SU-DHL-6 (cell line): ENCODE data around the gene HMGN4.

Experiments
- H2AFZ ChIP-seq: fragments of 200-600 bp; sonication (generic); 2 replicates; pipeline ENCODE4 v1.6.1; 2014; ENCODE audit warnings: low read depth, mild to moderate bottlenecking, moderate library complexity, mixed read lengths, antibody characterized with exemption, low read length; ENCODE audit not compliant: severe bottlenecking
- H3F3A ChIP-seq: fragments of 200-600 bp; shearing (Covaris generic); 2 replicates; pipeline ENCODE4 v1.6.0; 2016; ENCODE audit warnings: antibody characterized with exemption, mild to moderate bottlenecking; ENCODE audit not compliant: insufficient read depth
- H3K27ac ChIP-seq: fragments of 200-600 bp; sonication (generic); 2 replicates; pipeline ENCODE4 v1.5.1; 2016; ENCODE audit warnings: low read depth, mild to moderate bottlenecking, low read length, moderate library complexity, mixed read lengths
- H3K27me3 ChIP-seq: fragments of 200-600 bp; sonication (generic), shearing (Covaris generic); 2 replicates; pipeline ENCODE4 v1.6.0; 2014; ENCODE audit warnings: mild to moderate bottlenecking, low read length
- H3K36me3 ChIP-seq: fragments of 200-600 bp; sonication (generic); 2 replicates; pipeline ENCODE4 v1.6.1; 2014; ENCODE audit warnings: mild to moderate bottlenecking, low read length, mixed read lengths
- H3K4me2 ChIP-seq: fragments of 300-600, 200-600 bp; shearing (Covaris generic), sonication (generic); 2 replicates; pipeline ENCODE4 v1.6.0; 2014; ENCODE audit warnings: low read length, low read depth, mild to moderate bottlenecking; ENCODE audit not compliant: poor library complexity, severe bottlenecking
- H3K4me3 ChIP-seq: fragments of 200-600 bp; sonication (generic); 2 replicates; pipeline ENCODE4 v1.5.1; 2014; ENCODE audit warnings: antibody characterized with exemption, low read length, mild to moderate bottlenecking, mixed read lengths; ENCODE audit not compliant: insufficient read depth, poor library complexity, severe bottlenecking
- H3K79me2 ChIP-seq: fragments of 200-600 bp; sonication (generic); 2 replicates; pipeline ENCODE4 v1.6.1; 2014; ENCODE audit warnings: mild to moderate bottlenecking, low read length, moderate library complexity; ENCODE audit not compliant: insufficient read depth
- H3K9ac ChIP-seq: fragments of 200-600 bp; sonication (generic); 2 replicates; pipeline ENCODE4 v1.7.0; 2014; ENCODE audit warnings: mild to moderate bottlenecking, low read length
- H3K9me2 ChIP-seq: fragments of 200-600 bp; sonication (generic); replicated peaks from 2 replicates; pipeline ENCODE4 v1.6.1; 2014; ENCODE audit warnings: low read length; ENCODE audit not compliant: insufficient read depth
- H3K9me3 ChIP-seq: fragments of 200-600 bp; sonication (generic); 2 replicates; pipeline ENCODE4 v1.6.1; 2014; ENCODE audit warnings: low read length, mixed read lengths; ENCODE audit not compliant: insufficient read depth
- H4K20me1 ChIP-seq: fragments of 200-600 bp; sonication (generic); 2 replicates; pipeline ENCODE4 v1.6.1; 2014; ENCODE audit warnings: low read depth, mild to moderate bottlenecking, antibody characterized with exemption, low read length, moderate library complexity, mixed read lengths
- CTCF ChIP-seq: fragments of 200-600 bp; sonication (generic); IDR thresholded peaks from one replicate; pipeline ENCODE4 v1.5.1; 2017; ENCODE audit warnings: antibody characterized with exemption, mild to moderate bottlenecking, low read length, moderate library complexity; ENCODE audit not compliant: insufficient read depth, poor library complexity, severe bottlenecking
- EZH2phosphoT487 ChIP-seq: fragments of 200-600 bp; sonication (generic), shearing (Covaris generic); conservative IDR thresholded peaks from 2 replicates; pipeline ENCODE4 v1.6.1; 2018; ENCODE audit warnings: mild to moderate bottlenecking, antibody characterized with exemption, low read length, moderate library complexity, mixed read lengths

The HMGN4 gene

GRCh38 chr6:26493258-26493657, 44.9 kb upstream of the HMGN4 start:
- Histone ChIP-seq H3K9me3 (no peaks in the 10 kb centered on the region), H3F3A (no peaks in the 10 kb centered on the region), H3K9ac (no peak overlapping the region), H3K79me2 (no peaks in the 10 kb centered on the region), H3K27ac (no peak overlapping the region), H4K20me1 (no peaks in the 10 kb centered on the region), H3K4me3 (no peak overlapping the region), H3K9me2 (no peaks in the 10 kb centered on the region), H2AFZ (no peak overlapping the region), H3K36me3 (no peaks in the 10 kb centered on the region), H3K27me3 (no peaks in the 10 kb centered on the region; the same call in 1 of the 2 replicates), H3K4me2 (no peak overlapping the region)
- TF ChIP-seq CTCF (no peak), EZH2phosphoT487 (no peak)

GRCh38 chr6:26494117-26494516, 44.0 kb upstream of the HMGN4 start:
- H3K27ac ChIP-seq: no peak overlapping the region
- no peaks in the 10 kb centered on the region for H3F3A ChIP-seq
- H3K9ac ChIP-seq: no peak overlapping the region
- H3K4me2 ChIP-seq: no peak overlapping the region
- H3K9me2 ChIP-seq: no peaks in the 10 kb centered on the region
- H3K79me2 ChIP-seq: no peaks in the 10 kb centered on the region
- no peaks in the 10 kb centered on the region for H4K20me1 ChIP-seq
- H3K9me3 ChIP-seq: no peaks in the 10 kb centered on the region
- no peak overlapping the region for H2AFZ ChIP-seq
- no peaks in the 10 kb centered on the region; the same call in 1 of the 2 replicates for H3K27me3 ChIP-seq
- TF ChIP-seq CTCF (no peak), EZH2phosphoT487 (no peak)
- H3K4me3 ChIP-seq: no peak overlapping the region
- no peaks in the 10 kb centered on the region for H3K36me3 ChIP-seq

- no peaks in the 10 kb centered on the region for H4K20me1 ChIP-seq
- H3K27me3 ChIP-seq: no peaks in the 10 kb centered on the region
- no peaks in the 10 kb centered on the region for H3F3A ChIP-seq
- H3K4me2 ChIP-seq: no peak overlapping the region
- H3K9ac ChIP-seq: no peak overlapping the region
- no peaks in the 10 kb centered on the region for H3K9me2 ChIP-seq
- no peak overlapping the region for H3K27ac ChIP-seq
- no peaks in the 10 kb centered on the region for H3K79me2 ChIP-seq
- no peak overlapping the region for H3K4me3 ChIP-seq
- TF ChIP-seq CTCF (no peak), EZH2phosphoT487 (no peak)
- no peaks in the 10 kb centered on the region for H3K9me3 ChIP-seq
- no peaks in the 10 kb centered on the region for H3K36me3 ChIP-seq
- no peak overlapping the region for H2AFZ ChIP-seq
These were observed 42.9 kb upstream of the HMGN4 start for GRCh38 chr6:26495281-26495680.
